ENCODE data around the gene ARHGAP44.

GRCh38 chr17:12830777-12831247 is 41.5 kb downstream of the ARHGAP44 start:
- TF ChIP-seq CTCF (IDR thresholded peaks at IDR 0.05; ENCODE audit: low read depth, low read length) (no peak), EZH2phosphoT487 (IDR thresholded peaks at IDR 0.05; ENCODE audit: low read depth) (no peak)
